ENCODE measurements around the gene CACFD1.

- TF ChIP-seq POLR2A (IDR thresholded peaks at IDR 0.05; ENCODE audit: low read depth, low read length) (no peak), CTCF (IDR thresholded peaks at IDR 0.05; ENCODE audit: extremely low read depth in 1 of 2, insufficient read depth in 1 of 2, low read depth in 1 of 2, low read length in 2 of 2) (no peak), EZH2 (IDR thresholded peaks at IDR 0.05; ENCODE audit: borderline replicate concordance, low read depth, low read length, severe bottlenecking) (no peak), POLR2AphosphoS5 (IDR thresholded peaks at IDR 0.05; ENCODE audit: insufficient read depth, low read depth, low read length) (no peak), JUN (IDR thresholded peaks at IDR 0.05; ENCODE audit: borderline replicate concordance, insufficient read depth, insufficient read length, low read depth) (no peak), MAX (IDR thresholded peaks at IDR 0.05; ENCODE audit: insufficient read depth, insufficient read length) (no peak), MYC (IDR thresholded peaks at IDR 0.05; ENCODE audit: low read depth, low read length) (no peak), GATA2 (IDR thresholded peaks at IDR 0.05; ENCODE audit: insufficient read depth, insufficient read length, low read depth, low read length) (no peak), FOS (IDR thresholded peaks at IDR 0.05; ENCODE audit: borderline replicate concordance, insufficient read depth, low read length) (no peak)
Measured at GRCh38 chr9:133441571-133441970, 18.2 kb upstream of the CACFD1 start.

Measured in endothelial cell of umbilical vein (primary cell).